LHCN-M2 (cell line): Measurements from ENCODE around the gene MAPKAPK3. TPM values are rescaled to one million over a fixed set of nuclear protein-coding genes. Genes with fewer than 3 reads are reported as not detected.
A peak's percentile ranks its signal among the peaks of the same experiment; 100 is the strongest.

Experiments used
- DNase-seq: peaks from one replicate; pipeline ENCODE4 v3.0.0-alpha.2; 2012; ENCODE audit warnings: low read depth
- total RNA-seq: library from RNA; depleted of rRNA; stranded (reverse); fragments of >200 nt; gene quantifications from 2 replicates; pipeline ENCODE4 v1.2.3, GENCODE V29; 2014

Gene MAPKAPK3
- total RNA-seq, 1 experiment from 2014 or later, result 103 TPM

DNA sequence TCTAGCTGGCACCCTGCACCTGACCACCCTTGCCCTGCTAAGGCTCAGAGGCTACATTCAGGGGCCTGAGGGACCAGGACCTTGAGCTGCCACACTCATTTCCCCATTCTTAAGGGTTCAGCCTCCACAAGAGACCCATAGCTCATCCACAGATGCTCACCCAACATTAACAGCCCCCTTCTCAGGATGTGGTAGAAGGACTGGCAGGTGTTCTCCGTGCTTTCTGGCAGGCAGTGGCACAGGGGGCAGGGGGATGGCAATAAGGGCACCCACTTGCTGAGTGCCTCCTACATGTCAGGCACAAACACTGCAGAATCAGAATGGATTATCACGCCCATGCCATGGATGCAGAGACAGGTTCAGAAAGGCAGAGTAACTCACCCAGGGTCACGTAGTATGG is 9.4 kb downstream of the MAPKAPK3 start:
- no peak for DNase-seq

DNA sequence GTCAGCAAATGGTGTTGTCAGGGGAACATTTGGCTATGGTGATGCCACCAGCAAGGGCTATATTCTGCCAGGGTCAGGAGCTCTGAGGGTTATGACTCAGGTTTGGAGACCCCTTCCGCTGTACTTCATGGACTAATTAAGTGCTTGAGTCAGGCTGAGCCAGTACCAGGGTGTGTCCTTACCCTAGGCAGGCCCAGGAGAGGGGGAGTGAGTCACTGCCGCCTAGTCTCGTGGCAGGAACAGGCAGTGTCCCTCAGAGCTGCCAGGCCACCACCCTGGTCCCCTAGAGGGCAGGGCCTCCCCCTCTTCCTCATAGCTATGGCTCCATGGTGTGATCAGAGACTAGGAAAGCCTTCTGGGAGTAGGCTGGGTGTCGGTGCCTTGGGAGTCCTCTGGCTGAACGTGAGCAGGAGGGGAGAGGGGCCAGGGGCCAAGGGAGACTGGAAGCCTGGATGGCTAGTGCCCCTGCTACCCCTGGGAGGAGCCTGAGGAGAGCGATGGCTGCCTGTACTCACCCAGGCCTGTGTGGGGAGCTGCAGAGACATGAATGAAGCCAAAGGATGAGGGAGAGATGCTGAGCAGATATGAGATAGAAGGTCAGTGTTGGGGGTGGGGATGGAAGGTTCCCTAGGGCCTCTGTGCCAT is 10.6 kb downstream of the MAPKAPK3 start:
- peak; percentile 98 for DNase-seq

DNA sequence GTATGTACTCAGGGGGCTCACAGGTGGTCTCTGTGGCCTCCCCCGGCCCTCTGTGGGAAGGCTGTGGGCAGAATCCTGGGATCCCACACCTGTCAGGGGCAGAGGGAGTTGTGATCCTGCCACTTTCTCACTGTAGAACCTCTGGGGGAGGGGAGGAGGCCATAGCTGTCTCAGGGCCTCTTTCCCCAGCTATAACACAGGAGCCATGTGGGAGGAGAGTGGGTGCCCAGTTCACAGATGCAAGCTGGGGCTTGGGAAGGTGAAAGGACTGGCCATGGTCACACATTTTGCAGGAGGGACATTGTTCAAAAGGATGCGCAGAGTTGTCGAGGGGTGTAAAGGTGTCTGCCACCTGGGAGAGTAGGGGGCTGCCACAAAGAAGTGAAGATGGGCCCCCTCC is 11.7 kb downstream of the MAPKAPK3 start:
- DNase-seq, result no peak

DNA sequence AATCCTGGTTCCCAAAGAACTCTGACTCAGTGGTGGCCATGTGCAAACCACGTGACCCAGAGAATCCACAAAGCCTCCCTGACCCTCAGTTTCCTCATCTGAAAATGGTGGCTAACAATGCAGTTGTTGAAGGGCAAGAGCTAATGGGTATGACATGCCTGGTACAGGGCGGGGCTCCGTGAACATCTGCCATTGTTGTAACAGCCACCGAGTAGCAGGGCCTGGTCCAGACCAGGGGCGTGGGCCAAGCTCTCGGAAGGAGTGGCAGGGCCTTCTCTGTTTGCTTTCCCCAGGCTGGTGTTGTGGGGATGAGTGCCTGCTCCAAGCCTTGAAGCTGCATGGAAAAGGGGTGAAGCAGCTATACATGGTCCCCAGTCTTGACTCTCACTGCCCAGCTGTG is 13.4 kb downstream of the MAPKAPK3 start:
- no peak for DNase-seq

DNA sequence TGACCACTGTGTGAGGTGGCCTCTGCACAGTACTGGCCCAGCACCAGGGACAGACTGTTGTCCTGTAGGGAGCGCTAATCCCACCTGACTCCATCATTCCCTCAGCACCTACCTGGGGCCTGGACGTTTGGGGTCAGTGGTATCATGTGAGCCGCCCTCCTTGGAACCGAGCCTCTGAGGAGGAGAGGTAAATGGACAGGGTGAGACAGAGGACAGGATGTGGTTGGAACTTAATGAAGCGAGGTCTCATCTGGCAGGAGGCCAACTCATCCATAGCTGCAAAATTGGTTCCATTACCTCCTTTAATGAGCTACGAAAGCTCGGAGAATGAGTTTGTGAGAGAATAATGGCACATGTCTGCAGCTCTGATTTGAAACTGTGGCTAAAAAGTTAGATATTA is 13.9 kb downstream of the MAPKAPK3 start:
- DNase-seq, result no peak

DNA sequence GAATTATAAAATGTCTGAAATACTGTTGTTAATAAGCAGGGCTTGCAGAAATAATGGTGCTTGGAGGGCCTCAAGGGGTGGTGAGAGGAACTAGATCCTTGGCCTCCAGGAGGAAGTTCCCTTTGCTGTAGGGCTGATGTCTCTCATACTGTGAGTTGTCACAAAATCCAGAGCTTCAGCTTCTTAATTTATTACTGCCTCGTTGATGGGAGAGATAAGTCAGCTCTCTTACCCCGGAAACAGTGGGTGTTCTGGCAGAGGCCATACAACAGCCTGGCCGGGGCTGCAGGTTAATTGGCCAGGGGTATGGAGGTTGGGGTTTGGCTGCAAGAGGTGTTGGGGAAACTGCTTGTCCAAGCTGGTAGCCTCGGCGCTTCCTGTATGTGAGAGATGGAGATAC is 15.5 kb downstream of the MAPKAPK3 start:
- DNase-seq, result no peak

DNA sequence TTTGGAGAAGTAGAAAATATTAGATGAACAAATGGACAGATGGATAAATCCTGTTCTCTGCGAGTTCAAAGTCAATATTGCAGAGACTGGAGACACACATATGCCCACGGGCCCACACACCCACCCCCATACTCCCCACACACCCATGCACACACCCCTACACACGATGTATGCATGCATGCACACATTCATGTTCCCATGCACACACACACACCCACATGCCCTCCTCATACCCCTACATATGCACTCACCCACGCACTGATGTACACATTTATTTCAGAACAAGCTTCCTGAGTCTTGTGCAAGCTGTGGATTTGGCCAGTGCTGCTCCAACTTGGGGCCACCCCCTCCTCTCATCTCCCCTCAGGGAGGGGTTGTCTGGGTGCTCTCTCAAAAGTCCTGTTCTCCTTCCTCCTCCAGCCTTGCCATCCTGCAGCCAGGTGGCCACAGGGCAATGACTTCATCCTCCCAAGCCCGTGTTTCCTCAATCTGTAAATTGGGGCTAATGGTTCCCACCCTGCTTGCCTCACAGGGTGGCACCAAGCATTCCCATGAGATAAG is 16.4 kb downstream of the MAPKAPK3 start:
- no peak for DNase-seq

DNA sequence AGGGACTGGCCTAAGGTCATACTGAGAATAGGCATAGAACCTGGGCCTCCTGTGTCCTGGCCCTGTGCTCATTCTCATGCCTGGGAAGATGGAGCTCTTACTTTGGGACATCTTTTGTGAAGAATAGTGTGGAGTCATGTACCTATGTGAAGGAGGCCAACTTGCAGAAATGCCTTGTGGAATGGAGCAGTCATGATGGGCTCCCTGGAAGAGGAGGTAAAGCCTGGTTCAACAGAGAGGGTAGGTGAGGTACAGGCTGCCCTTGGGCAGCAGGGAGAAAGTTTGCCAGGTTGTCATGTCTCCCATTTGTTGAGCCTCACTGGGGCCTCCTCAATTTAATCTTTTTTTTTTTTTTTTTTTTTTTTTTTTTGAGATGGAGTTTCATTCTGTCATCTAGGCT is 18.1 kb downstream of the MAPKAPK3 start:
- no peak for DNase-seq

DNA sequence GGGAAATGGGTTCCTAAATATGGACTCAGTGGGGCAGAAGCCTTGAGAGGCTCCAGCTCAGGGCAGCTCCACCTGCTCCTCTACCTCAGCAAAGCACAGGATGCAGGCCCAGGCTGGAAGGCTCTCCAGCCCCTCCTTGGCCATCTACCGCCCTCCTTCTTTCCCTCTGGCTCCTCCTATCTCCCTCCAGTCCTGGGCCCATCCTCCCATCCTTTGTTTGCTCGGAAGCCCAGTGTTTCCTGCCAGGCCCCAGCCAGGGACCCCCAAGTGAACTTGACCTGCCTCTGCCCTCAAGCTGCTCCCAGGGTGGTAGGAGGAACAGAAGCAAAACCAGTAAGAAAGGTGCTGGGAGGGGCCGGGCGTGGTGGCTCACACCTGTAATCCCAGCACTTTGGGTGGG is 20.1 kb downstream of the MAPKAPK3 start:
- no peak for DNase-seq

DNA sequence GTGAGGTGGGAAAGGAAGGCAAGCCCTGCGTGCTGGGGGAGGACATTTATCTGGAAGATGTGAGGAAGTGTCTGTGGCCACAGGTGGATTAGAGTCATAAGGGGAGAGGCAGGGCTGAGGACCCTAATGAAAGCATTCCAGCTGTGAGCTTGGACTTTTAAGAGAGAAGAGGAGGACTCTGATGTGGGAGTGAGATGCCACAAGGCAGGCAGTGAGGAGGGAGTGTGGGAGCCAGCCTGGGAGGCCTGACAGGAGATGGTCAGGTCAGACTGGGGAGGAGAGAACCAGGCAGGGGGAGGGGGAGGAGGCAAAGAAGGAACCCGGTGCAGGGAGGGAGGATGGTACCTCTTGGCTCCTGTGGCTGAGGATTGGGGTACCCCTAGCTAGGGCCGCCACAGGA is 21.0 kb downstream of the MAPKAPK3 start:
- DNase-seq, result no peak

DNA sequence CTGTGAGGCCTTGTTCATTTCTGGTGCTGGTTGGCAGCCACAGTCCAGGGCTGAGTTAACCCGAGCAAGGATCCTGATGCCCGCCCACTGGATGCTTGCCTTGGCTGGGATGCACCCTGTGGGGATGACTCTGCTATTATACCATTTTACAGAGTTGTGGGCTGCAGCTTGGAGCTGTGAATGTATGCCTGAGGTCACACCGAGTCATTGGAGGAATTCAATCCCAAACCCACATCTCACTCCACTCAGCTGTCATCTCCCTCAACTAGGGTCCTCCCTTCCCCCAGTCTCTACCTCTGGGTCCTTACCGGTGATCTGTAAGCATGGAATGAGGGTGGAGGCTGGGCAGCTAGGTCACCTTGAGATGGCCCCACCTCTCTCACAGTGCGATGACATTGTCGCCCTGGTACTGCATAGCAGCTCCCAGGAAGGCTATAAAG is 22.1 kb downstream of the MAPKAPK3 start:
- DNase-seq, result peak; percentile 77

DNA sequence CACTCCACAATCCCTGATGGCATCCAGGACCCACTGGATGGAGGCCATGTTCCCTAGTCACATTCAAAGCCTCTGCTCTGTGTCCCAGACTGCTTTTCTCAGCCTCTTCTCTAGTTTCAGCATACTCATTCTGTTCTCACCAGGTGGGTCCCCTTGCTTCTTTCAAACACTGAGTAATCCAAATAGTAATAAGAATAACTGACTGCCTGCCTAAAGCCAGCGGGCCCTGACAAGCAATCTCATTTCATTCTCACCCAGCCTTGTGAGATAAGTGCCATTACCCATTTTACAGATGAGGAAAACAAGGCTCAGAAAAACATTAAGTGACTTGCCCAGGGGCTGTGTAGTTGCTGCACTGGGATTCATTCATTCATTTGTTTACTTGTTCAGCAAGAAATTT is 25.4 kb downstream of the MAPKAPK3 start:
- DNase-seq, result no peak

DNA sequence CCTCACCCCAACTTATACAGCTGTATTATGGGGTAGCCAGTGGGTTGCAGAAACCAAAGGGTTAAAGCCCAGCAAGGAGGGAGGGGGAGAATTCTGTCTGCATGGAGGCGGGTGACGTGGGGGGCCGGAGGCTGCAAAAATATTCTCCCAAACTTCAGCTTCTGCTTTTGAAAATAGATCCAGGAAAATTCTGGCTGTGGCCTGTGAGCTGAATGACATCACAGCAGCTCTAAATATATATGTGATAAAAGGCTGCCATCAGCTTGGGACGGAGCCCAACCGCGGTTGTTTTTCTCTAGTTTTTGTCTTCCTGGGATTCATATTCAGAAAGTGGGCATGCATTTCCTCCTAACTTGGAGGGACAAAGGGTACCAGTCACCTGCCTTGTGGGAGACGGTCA is 27.6 kb downstream of the MAPKAPK3 start:
- DNase-seq, result no peak

DNA sequence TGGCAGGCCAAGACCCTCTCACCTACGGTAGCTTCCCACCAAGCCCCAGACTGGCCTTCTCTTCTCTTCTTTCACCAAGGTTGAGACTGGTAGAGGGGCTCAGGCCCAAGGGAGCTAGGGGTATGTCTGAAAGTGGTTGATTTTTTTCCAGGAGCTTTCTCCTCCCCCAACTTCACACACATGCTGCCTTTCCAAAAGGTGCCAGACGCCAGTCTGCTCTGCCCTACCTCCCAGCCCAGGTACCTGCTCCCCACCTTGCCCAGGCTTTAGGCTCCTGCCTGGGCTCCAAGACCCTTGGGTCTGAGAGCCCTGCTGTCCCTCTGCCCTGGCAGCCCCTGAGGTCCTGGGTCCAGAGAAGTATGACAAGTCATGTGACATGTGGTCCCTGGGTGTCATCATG is 28.4 kb downstream of the MAPKAPK3 start:
- no peak for DNase-seq

DNA sequence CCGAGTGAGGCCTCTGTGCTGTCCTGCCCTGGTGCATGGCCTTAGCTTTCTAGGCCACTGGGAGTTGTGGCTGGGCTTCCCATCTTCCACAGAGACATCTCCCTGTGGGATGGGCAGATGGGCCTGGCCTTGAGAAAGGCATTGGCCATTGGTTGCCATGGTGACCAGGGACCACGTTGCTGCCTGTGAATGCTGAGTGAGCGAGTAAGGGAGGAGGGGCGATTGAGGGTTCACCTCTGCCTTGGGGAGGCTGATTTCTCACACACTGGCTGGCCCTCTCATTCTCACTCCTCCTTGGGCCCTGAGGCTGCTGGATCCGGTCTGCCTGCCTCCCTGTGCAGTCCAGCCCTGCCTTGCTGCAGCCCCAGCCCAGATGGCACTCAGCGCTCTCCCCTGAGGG is 31.4 kb downstream of the MAPKAPK3 start:
- DNase-seq, result no peak

DNA sequence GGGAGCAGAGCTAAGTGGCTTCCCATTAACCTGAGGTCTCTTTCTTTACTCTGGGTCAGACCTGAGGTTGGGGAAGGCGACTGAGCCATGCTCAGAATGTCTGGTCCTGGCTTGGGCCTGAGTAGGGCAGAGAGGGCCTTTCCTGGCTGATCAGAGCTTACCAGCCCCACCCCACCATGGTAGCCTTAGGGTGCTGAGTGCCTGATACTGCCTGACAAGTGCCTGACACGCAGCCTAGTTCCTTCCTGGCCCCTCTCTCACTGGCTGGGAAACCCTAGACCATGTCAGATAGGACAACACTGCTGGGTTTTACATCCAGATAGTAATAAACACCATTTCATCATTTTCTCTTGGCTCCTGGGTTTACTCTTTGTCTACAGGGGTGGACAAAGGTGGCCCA is 32.0 kb downstream of the MAPKAPK3 start:
- DNase-seq, result no peak

DNA sequence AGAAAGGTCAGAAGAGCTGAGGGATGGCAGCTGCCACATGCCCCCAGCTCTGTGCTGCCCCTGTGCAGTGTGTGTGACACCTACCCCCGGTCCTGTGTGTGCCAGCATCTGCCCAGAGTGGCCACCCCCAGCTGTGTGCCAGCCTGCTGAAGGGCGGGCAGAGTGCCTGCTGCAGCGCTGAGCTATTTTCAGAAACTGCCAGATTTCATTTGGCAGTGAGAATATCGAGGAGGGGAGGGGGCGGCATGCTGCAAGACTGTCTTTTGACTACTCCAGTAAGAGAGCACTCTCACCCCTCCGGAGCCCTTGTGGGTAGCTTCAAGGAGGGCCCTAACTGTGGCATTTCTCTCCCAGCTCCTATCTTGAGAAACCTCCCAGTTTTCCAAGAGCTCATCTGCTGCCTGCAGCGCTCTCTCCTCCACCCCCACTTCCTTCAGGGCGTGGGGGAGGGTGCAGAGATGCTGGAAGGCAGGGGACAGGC is 32.5 kb downstream of the MAPKAPK3 start:
- DNase-seq, result no peak

DNA sequence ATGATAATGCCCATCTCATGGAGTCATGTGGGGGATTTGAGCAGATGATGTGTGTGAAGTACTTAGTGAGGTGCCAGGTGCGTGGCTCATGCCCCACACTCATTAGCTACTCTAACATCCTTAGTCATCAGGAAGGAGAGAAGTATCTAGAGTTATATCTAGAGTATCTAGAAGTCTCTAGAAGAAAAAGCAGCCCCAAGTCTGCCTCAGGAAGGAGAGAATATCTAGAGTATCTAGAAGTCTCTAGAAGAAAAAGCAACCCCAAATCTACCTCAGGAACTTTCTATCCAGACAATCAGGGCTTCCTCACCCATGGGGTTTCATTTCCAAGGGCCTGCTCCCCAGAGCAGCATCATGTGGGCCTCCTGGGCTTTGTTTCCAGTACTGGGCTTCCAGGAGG is 33.1 kb downstream of the MAPKAPK3 start:
- no peak for DNase-seq

DNA sequence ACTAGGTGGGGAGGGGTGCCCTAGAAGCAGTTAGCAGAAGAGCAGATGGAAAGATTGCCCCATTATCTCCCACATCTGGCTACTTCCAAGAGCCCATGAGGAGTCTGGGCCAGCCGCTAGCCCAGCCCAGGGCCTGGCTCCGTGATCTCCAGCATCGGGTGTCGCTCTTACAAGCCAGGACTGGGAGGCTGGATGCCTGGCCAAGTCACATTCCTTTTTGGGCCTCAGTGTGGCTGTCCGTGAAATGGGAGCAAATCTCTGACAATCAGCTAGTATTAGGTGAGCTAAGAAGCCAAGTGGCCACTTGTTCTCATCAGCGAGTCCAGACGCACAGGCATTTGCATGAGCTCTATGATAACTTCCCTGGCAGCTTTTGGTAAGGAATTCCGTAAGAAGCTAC is 34.5 kb downstream of the MAPKAPK3 start:
- DNase-seq, result no peak

DNA sequence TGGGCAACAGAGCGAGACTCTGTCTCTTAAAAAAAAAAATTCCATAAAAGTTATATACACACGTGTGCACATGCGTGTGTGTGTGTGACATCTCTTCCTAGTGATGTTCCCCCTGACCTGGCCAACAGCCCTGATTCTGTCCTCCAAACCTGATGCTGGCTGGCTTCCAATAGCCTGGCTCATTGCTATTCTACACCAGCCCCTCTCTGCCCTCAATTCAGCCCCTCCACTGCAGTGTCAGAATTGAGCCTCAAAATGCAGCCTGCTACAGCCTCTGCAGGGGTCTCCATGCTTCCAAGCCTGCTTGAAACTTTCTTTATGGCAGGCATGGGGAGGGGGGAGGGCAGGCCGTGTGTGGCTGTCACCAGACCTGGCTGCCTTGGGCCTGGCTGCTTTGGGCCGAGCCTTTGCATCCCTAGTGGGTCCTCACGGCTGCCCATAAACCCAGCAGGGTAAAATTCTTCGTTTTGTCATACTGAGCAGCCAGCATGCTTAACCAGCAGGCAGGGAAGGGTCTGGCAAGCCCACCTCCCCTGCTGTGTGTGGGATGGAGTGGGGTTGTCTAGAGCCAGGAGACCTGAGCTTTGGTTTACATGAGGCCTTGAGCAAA is 35.1 kb downstream of the MAPKAPK3 start:
- DNase-seq, result no peak

DNA sequence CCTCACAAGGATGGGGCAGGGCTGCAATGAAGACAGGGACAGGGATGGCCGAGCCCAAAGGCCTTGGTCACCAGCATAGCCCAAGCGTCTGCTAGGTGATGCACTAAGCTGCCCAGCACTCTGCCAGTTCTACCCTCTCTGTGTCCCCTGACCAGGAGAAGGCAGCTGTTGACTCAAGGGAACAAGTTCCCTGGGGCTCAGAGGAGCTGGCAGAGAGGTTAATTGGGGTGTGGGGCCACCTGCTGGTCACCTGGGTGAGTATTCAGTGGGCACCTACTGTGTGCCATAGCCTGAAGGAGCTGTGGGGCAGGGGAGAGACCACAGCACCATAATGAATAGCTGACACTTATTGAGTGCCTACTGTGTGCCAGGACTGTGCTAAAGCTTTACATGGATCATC is 35.8 kb downstream of the MAPKAPK3 start:
- peak; percentile 38 for DNase-seq

DNA sequence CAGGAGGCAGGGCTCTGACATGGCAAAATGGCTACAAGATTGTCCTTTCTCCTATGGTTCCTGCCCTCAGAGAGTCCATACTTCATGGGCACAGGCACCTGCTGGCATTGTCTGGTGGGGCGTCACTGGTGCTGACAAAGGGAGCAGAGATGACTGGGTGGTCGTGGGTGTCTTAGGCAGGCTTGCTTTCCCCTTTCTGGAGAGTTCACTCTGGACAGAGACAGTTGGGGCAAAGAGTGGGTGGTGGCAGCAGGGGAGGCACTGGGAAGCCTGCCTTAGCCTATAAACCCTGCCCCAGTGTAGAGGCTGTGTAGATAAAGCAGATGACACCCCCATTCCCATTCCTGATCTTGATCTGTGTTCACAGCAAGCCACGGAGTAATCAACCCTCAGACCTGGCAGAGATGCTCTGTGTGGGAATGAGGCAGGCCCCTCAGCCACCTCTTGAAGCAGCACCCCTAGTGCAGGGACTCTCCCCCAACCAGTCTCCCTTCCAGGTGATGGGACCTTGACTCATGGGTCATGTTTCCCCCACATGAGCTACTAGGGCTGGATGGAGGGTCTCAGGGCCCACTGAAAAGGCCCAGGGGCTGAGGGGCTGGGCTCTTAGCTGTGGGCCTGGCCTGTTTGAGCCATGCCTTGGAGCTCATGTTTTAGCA is 37.1 kb downstream of the MAPKAPK3 start:
- no peak for DNase-seq
